Measurements from ENCODE around the gene FARP2. TPM values are rescaled to one million over a fixed set of nuclear protein-coding genes. Genes with fewer than 3 reads are reported as not detected.
"Not testable (repeated sequence)": the region's sequence is repeated elsewhere in the genome, so short reads cannot be mapped to it uniquely, and the experiment has no call there.

The FARP2 gene
- total and polyA plus RNA-seq, 2 experiments from 2014 or later: 16.0 to 22.6 TPM

DNA sequence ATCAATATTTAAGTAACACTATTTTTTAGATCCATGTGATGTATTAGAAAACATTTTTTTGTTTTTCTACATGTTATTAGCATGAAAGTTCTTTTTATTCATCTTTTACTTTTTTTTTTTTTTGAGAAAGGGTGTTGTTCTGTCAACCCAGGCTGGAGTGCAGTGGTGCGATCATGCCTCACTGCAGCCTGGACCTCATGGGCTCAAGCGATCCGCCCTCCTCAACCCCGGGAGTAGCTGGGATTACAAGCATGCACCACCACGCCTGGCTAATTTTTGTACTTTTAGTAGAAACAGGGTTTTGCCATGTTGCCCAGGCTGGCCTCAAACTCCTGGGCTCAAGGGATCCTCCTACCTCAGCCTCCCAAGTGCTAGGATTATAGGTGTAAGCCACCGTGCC lies 17.8 kb downstream of the FARP2 start:
- H3K9me2 ChIP-seq (ENCODE audit: insufficient read depth); H3K4me3 ChIP-seq; H3K4me3 Mint-ChIP-seq; H3K9me3 Mint-ChIP-seq; DNase-seq (ENCODE audit: low spot score); H3K4me2 ChIP-seq; H3K27ac Mint-ChIP-seq; H3K4me1 Mint-ChIP-seq; ATAC-seq; H2AFZ ChIP-seq; H3K27me3 ChIP-seq (ENCODE audit: insufficient read depth); H3F3A ChIP-seq (replicated peaks; ENCODE audit: low read depth); H3K36me3 ChIP-seq (ENCODE audit: insufficient read depth); H3K27me3 Mint-ChIP-seq (ENCODE audit: insufficient read depth, low read depth, poor library complexity); H3K4me1 ChIP-seq (ENCODE audit: insufficient read depth); H3K27ac ChIP-seq (ENCODE audit: low read depth): not testable (repeated sequence)
- H3K36me3 Mint-ChIP-seq (ENCODE audit: low read depth): peaks cover 11% of the 10 kb centered on the region; the same call in 2 of the 3 replicates
- peaks cover 20% of the 10 kb centered on the region for H4K20me1 ChIP-seq (replicated peaks; ENCODE audit: insufficient read depth)
- peaks cover 31% of the 10 kb centered on the region for H3K79me2 ChIP-seq (replicated peaks; ENCODE audit: insufficient read depth)

DNA sequence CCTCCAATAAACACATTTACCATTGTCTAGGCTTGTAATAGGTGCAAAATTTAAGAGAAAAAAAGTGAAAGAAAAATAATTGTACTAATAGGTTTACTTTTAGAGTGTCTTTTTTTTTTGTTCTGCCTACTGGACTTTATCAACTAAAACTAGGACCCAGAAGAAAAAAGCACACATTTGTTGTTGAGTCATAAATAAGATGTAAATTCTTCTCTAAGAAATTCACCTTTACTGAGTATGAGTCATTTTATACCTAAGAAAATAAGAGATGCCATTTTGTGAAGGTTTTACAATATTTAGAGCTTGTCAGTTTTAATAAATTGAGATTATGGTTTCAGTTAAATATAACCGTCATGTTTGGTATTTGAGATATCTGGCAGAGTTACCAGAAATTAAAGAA lies 19.2 kb downstream of the FARP2 start:
- H3K4me1 Mint-ChIP-seq: 0 out of 3 replicates have a peak, but pooled peaks cover 4% of the 10 kb centered on the region
- TF ChIP-seq EZH2 (IDR thresholded peaks at IDR 0.05; ENCODE audit: low read depth, unreplicated experiment) (no peak), NANOG (IDR thresholded peaks at IDR 0.05; ENCODE audit: borderline replicate concordance) (no peak), EZH2phosphoT487 (IDR thresholded peaks at IDR 0.05; ENCODE audit: unreplicated experiment) (no peak), CREB1 (CRISPR knock-in tag; IDR thresholded peaks at IDR 0.05; ENCODE audit: low read depth) (no peak), STAT1 (IDR thresholded peaks at IDR 0.05; ENCODE audit: unreplicated experiment) (no peak), JUNB (IDR thresholded peaks at IDR 0.05; ENCODE audit: unreplicated experiment) (no peak)
- TF ChIP-seq, protein P1, sequence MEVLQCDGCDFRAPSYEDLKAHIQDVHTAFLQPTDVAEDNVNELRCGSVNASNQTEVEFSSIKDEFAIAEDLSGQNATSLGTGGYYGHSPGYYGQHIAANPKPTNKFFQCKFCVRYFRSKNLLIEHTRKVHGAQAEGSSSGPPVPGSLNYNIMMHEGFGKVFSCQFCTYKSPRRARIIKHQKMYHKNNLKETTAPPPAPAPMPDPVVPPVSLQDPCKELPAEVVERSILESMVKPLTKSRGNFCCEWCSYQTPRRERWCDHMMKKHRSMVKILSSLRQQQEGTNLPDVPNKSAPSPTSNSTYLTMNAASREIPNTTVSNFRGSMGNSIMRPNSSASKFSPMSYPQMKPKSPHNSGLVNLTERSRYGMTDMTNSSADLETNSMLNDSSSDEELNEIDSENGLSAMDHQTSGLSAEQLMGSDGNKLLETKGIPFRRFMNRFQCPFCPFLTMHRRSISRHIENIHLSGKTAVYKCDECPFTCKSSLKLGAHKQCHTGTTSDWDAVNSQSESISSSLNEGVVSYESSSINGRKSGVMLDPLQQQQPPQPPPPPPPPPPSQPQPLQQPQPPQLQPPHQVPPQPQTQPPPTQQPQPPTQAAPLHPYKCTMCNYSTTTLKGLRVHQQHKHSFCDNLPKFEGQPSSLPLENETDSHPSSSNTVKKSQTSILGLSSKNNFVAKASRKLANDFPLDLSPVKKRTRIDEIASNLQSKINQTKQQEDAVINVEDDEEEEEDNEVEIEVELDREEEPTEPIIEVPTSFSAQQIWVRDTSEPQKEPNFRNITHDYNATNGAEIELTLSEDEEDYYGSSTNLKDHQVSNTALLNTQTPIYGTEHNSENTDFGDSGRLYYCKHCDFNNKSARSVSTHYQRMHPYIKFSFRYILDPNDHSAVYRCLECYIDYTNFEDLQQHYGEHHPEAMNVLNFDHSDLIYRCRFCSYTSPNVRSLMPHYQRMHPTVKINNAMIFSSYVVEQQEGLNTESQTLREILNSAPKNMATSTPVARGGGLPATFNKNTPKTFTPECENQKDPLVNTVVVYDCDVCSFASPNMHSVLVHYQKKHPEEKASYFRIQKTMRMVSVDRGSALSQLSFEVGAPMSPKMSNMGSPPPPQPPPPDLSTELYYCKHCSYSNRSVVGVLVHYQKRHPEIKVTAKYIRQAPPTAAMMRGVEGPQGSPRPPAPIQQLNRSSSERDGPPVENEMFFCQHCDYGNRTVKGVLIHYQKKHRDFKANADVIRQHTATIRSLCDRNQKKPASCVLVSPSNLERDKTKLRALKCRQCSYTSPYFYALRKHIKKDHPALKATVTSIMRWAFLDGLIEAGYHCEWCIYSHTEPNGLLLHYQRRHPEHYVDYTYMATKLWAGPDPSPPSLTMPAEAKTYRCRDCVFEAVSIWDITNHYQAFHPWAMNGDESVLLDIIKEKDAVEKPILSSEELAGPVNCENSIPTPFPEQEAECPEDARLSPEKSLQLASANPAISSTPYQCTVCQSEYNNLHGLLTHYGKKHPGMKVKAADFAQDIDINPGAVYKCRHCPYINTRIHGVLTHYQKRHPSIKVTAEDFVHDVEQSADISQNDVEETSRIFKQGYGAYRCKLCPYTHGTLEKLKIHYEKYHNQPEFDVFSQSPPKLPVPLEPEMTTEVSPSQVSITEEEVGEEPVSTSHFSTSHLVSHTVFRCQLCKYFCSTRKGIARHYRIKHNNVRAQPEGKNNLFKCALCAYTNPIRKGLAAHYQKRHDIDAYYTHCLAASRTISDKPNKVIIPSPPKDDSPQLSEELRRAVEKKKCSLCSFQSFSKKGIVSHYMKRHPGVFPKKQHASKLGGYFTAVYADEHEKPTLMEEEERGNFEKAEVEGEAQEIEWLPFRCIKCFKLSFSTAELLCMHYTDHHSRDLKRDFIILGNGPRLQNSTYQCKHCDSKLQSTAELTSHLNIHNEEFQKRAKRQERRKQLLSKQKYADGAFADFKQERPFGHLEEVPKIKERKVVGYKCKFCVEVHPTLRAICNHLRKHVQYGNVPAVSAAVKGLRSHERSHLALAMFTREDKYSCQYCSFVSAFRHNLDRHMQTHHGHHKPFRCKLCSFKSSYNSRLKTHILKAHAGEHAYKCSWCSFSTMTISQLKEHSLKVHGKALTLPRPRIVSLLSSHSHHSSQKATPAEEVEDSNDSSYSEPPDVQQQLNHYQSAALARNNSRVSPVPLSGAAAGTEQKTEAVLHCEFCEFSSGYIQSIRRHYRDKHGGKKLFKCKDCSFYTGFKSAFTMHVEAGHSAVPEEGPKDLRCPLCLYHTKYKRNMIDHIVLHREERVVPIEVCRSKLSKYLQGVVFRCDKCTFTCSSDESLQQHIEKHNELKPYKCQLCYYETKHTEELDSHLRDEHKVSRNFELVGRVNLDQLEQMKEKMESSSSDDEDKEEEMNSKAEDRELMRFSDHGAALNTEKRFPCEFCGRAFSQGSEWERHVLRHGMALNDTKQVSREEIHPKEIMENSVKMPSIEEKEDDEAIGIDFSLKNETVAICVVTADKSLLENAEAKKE (CRISPR knock-in tag; IDR thresholded peaks at IDR 0.05): no peak
- TF ChIP-seq, protein P2, sequence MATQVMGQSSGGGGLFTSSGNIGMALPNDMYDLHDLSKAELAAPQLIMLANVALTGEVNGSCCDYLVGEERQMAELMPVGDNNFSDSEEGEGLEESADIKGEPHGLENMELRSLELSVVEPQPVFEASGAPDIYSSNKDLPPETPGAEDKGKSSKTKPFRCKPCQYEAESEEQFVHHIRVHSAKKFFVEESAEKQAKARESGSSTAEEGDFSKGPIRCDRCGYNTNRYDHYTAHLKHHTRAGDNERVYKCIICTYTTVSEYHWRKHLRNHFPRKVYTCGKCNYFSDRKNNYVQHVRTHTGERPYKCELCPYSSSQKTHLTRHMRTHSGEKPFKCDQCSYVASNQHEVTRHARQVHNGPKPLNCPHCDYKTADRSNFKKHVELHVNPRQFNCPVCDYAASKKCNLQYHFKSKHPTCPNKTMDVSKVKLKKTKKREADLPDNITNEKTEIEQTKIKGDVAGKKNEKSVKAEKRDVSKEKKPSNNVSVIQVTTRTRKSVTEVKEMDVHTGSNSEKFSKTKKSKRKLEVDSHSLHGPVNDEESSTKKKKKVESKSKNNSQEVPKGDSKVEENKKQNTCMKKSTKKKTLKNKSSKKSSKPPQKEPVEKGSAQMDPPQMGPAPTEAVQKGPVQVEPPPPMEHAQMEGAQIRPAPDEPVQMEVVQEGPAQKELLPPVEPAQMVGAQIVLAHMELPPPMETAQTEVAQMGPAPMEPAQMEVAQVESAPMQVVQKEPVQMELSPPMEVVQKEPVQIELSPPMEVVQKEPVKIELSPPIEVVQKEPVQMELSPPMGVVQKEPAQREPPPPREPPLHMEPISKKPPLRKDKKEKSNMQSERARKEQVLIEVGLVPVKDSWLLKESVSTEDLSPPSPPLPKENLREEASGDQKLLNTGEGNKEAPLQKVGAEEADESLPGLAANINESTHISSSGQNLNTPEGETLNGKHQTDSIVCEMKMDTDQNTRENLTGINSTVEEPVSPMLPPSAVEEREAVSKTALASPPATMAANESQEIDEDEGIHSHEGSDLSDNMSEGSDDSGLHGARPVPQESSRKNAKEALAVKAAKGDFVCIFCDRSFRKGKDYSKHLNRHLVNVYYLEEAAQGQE (IDR thresholded peaks at IDR 0.05; ENCODE audit: unreplicated experiment): no peak
- no peak overlapping the region for H3K27ac ChIP-seq (ENCODE audit: low read depth)
- DNase-seq (ENCODE audit: low spot score) (no peak), ATAC-seq (no peak)
- no peak overlapping the region for H3K4me2 ChIP-seq
- H3K79me2 ChIP-seq (replicated peaks; ENCODE audit: insufficient read depth): peaks cover 22% of the 10 kb centered on the region
- H3K36me3 Mint-ChIP-seq (ENCODE audit: low read depth): peaks cover 11% of the 10 kb centered on the region; the same call in 2 of the 3 replicates
- no peak overlapping the region for H2AFZ ChIP-seq
- no peaks in the 10 kb centered on the region for H3K4me1 ChIP-seq (ENCODE audit: insufficient read depth)
- H3K27ac Mint-ChIP-seq: no peak overlapping the region
- no peak overlapping the region for H3K4me3 ChIP-seq
- no peak overlapping the region for H3K4me3 Mint-ChIP-seq
- peaks cover 7% of the 10 kb centered on the region for H3K27me3 Mint-ChIP-seq (ENCODE audit: insufficient read depth, low read depth, poor library complexity)
- H3K27me3 ChIP-seq (ENCODE audit: insufficient read depth): no peaks in the 10 kb centered on the region
- peaks cover 7% of the 10 kb centered on the region; the same call in 1 of the 2 replicates for H3K36me3 ChIP-seq (ENCODE audit: insufficient read depth)
- H3F3A ChIP-seq (replicated peaks; ENCODE audit: low read depth): no peaks in the 10 kb centered on the region
- H3K9me2 ChIP-seq (ENCODE audit: insufficient read depth): no peaks in the 10 kb centered on the region
- H4K20me1 ChIP-seq (replicated peaks; ENCODE audit: insufficient read depth): peaks cover 20% of the 10 kb centered on the region
- H3K9me3 Mint-ChIP-seq: no peaks in the 10 kb centered on the region

Data from GM23338 (cell line).